GM10266 (cell line): ENCODE results near the gene SMC4.

Experiments used
- DNase-seq: peaks from one replicate; pipeline ENCODE4 v3.0.0; 2012; ENCODE audit errors: extremely low spot score
- TF ChIP-seq, protein P1 (sequence below): IDR thresholded peaks from 2 replicates; pipeline ENCODE4 v1.5.1; 2012; ENCODE audit warnings: mild to moderate bottlenecking, low read depth; ENCODE audit not compliant: control insufficient read depth, insufficient read depth; ENCODE audit errors: missing control alignments

The SMC4 gene

DNA sequence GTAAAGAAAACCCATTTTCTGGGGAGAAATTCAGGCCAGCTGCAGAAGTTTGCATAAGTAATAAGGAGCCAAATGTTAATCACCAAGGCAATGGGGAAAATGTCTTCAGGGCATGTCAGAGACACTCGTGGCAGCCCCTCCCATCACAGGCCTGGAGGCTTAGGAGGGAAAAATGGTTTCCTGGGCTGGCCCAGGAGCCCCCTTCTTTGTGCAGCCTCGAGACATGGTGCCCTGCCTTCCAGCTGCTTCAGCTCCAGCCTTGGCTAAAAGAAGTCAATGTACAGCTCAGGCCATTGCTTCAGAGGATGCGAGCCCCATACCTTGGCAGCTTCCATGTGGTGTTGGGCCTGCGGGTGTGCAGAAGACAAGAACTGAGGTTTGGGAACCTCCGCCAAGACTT lies 70.7 kb downstream of the SMC4 start:
- DNase-seq, result no peak
- TF ChIP-seq, protein P1, sequence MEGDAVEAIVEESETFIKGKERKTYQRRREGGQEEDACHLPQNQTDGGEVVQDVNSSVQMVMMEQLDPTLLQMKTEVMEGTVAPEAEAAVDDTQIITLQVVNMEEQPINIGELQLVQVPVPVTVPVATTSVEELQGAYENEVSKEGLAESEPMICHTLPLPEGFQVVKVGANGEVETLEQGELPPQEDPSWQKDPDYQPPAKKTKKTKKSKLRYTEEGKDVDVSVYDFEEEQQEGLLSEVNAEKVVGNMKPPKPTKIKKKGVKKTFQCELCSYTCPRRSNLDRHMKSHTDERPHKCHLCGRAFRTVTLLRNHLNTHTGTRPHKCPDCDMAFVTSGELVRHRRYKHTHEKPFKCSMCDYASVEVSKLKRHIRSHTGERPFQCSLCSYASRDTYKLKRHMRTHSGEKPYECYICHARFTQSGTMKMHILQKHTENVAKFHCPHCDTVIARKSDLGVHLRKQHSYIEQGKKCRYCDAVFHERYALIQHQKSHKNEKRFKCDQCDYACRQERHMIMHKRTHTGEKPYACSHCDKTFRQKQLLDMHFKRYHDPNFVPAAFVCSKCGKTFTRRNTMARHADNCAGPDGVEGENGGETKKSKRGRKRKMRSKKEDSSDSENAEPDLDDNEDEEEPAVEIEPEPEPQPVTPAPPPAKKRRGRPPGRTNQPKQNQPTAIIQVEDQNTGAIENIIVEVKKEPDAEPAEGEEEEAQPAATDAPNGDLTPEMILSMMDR, result no peak

DNA sequence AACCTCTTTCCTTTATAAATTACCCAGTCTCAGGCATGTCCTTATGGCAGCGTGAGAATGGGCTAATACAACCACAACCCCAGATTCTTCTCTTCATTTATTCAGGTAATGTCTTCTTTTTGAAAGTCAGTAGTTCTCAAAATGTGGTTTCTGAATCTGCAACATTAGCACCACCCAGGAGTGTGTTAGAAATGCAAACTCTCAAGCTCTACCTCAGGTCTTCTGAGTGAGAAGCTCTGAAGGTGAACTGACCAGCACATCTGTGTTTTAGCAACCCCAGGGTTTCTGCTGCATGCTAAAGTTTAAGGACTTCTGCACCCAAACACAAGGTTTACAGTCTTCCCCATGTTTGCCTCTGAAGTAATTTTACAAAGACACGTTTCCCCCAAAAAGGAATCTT lies 72.4 kb downstream of the SMC4 start:
- TF ChIP-seq, protein P1, result no peak
- DNase-seq, result no peak

DNA sequence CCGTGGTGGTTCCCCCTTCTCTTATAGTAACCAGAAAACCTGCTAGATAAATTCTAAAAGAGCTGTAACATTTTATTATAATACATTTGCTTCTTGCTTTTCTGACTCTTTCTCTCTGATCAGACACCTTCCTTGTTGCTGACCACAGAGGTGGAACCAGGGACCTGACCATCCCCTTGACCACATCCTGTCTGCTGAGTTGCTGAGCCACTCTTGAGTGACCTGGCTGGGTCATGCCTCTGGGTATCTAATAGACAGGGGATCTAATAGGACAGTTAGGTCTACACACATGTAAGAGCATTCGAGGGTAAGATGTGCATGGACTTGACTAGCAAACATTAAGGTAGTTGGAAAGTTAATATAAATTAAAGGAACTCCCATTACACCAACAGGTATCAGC lies 72.9 kb downstream of the SMC4 start:
- TF ChIP-seq, protein P1, result no peak
- DNase-seq, result no peak

DNA sequence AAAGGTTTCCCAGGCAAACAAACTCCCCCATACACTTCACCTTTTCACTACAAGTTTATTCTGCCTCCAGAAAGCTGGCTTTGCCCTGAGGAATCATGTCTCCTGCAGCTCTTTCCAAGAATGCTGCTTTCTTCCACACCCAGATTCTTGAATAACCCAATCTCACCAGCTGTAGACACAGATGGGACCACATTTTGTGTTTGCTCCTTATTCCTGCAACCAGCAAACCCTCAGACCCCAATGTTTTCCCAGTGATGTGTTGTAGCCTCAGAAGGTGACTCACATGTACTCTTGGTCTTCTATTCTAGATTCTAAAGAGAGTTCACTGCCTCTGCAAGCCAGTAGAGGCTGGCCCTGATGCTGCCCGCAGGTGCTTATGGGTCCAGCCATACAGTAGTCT lies 73.8 kb downstream of the SMC4 start:
- no peak for DNase-seq
- TF ChIP-seq, protein P1, result no peak

DNA sequence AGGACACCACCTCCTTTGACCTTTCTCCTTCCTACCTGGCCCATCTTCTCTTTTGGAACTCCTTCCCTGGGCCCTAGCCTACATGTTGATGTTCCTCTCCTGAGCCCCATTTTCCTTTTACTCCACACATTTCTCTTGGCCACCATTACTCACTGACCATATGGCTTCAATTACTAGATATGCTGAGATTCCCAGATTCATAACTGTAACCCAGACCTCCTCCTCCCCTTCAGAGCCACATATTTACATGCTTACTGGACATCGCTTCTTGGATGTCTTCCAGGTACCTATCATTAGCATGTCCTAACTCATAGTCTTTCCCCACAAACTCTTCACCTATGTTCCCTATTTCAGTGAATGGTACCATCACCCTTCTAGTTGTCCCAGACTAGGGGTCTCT lies 74.5 kb downstream of the SMC4 start:
- no peak for DNase-seq
- TF ChIP-seq, protein P1, result no peak

DNA sequence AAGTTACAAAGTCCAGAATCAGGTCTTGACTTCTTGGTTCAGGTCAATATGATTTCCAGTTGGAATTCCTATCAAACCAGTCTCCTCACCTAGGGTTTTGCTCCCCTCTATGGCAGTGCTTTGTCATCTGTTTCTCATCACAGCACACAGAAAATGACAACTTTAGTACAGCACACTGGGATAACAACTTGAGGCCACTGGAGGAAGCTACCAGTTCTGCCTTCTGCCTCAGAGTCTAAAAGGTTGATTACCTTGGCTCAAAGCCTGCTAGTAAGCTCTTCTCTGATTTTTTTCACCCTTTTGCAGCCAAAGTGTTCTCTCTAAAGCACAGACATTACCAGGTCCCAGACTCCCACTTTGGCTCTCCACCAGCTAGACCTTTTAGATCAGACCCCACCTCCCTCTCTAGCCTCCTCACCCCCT lies 75.0 kb downstream of the SMC4 start:
- TF ChIP-seq, protein P1, result no peak
- no peak for DNase-seq

DNA sequence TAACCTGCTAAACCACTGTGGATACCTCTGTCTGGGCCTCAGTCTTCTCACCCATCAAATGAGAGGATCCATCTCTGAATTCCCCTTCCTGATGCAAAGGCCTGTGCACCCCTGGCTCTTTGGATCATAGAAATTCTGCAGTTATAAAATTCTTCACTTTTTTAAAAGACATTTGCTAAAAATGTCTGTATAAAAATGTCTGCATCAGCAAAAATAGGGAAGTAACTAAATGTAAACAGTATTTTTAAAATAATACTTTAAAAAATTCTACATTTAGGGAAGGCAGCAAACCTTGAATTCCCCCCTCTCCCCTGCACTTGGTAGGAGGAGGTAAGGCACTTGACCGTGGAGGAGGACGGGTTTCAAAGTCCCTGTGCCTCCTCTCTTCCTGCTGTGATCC lies 75.7 kb downstream of the SMC4 start:
- TF ChIP-seq, protein P1, result no peak
- no peak for DNase-seq

DNA sequence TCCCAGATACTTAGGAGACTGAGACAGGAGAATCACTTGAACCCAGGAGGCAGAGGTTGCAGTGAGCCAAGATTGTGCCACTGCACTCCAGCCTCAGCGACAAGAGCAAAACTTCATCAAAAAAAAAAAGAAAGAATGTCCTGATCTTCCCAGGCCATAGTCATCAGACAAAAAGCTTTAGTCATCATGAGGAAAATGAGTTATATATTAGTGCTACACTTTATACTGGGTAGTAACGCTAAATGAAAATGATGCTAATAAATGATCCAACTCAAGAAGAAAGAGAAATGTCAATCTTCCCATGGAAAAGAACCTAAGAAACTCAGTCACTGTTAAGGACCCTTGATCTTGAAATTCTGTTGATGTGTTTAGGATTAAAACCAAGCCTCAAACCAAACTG lies 76.4 kb downstream of the SMC4 start:
- no peak for DNase-seq
- TF ChIP-seq, protein P1, result no peak
